Stomach (tissue), 4 donors: ENCODE measurements around the gene DGKD.

Experiments used
- CTCF ChIP-seq, 7 experiments: fragments of 450-650 bp in 4 of 7; fragments of 200-600 bp in 3 of 7; sonication (generic) in 3 of 7; IDR thresholded peaks; one replicate each; pipeline ENCODE4 v1.5.1; 2016 to 2019; ENCODE audit warnings: antibody characterized with exemption in 7 of 7, control low read depth in 2 of 7, mild to moderate bottlenecking in 1 of 7
- EP300 ChIP-seq: sonication (generic); formaldehyde crosslinking; IDR thresholded peaks from one replicate; pipeline ENCODE4 v1.6.1; 2017; ENCODE audit warnings: antibody characterized with exemption
- POLR2A ChIP-seq, 4 donors: fragments of 450-650 bp; IDR thresholded peaks; one replicate each; pipeline ENCODE4 v1.6.1; 2016; ENCODE audit warnings: antibody characterized with exemption in 4 of 4, control low read depth in 2 of 4, mild to moderate bottlenecking in 1 of 4, moderate library complexity in 1 of 4
- POLR2AphosphoS5 ChIP-seq, 3 donors: sonication (generic); formaldehyde crosslinking; IDR thresholded peaks; one replicate each; pipeline ENCODE4 v1.6.1; 2016; ENCODE audit warnings: antibody characterized with exemption in 3 of 3

- TF ChIP-seq EP300 (no peak), POLR2A (IDR thresholded peaks at IDR 0.05) (no peak), CTCF (IDR thresholded peaks at IDR 0.05) (no peak), POLR2AphosphoS5 (IDR thresholded peaks at IDR 0.05) (no peak)
These were observed 101.8 kb downstream of the DGKD start for GRCh38 chr2:233456111-233456510.
